ENCODE measurements around the gene SPSB2.
A peak's percentile ranks its signal among the peaks of the same experiment; 100 is the strongest.

Gene SPSB2

DNA sequence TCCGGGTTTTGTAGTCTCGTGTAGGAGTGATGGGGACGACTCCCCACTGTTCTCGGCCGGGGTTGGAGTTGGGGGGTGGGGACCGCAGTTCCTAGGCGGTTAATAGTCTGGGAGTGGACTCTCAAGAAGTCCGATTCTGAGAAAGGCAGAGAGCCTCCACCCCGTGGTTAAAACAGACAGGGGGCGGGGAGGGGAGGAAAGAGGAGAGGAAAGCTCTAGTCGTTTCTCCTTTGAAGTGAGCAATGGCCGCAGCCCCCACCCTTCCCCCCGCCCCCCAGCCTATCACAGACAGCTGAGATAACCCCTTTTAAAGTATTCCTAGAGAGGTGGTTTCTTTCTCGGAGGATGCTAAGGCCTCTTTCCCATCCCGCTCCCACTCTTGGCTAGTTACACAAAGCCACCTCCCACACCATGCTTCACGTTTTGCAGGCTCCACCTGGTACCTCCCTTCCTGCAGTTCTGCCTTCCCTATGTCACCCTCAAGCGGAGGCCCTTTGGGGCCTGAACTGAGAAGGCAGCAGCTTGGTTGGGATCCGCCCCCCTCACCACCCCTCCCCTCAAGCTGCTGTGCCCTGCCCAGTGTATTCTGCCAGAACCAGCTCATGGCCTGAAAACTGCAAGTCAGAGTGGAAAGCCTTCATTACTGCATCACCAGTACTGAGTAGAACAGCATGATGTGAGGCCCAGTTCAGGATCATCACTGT, 20.3 kb downstream of the SPSB2 start (continued):
- TF ChIP-seq IKZF3 (tag by site-specific recombination; IDR thresholded peaks at IDR 0.05) (no peak), ZNF223 (tag by site-specific recombination; IDR thresholded peaks at IDR 0.05) (no peak), GLI2 (tag by site-specific recombination; IDR thresholded peaks at IDR 0.05; ENCODE audit: borderline replicate concordance, low read depth) (no peak), ZBTB7A (tag by site-specific recombination; IDR thresholded peaks at IDR 0.05; ENCODE audit: low read depth) (no peak), HOXC10 (CRISPR knock-in tag; IDR thresholded peaks at IDR 0.05) (no peak), ZNF548 (tag by site-specific recombination; IDR thresholded peaks at IDR 0.05) (no peak), ZBTB20 (tag by site-specific recombination; IDR thresholded peaks at IDR 0.05) (peak; percentile 86), ZBTB8A (tag by site-specific recombination; IDR thresholded peaks at IDR 0.05) (no peak), GLIS2 (tag by site-specific recombination; IDR thresholded peaks at IDR 0.05) (0 out of 2 replicates have a peak, but pooled peaks have one; percentile 15), ZNF394 (tag by site-specific recombination; IDR thresholded peaks at IDR 0.05; ENCODE audit: borderline replicate concordance) (no peak), ZNF501 (tag by site-specific recombination; IDR thresholded peaks at IDR 0.05) (no peak), ZNF202 (tag by site-specific recombination; IDR thresholded peaks at IDR 0.05; ENCODE audit: borderline replicate concordance) (no peak), FEZF1 (tag by site-specific recombination; IDR thresholded peaks at IDR 0.05) (no peak; the same call in 1 of the 2 replicates)
- TF ChIP-seq, protein P1, sequence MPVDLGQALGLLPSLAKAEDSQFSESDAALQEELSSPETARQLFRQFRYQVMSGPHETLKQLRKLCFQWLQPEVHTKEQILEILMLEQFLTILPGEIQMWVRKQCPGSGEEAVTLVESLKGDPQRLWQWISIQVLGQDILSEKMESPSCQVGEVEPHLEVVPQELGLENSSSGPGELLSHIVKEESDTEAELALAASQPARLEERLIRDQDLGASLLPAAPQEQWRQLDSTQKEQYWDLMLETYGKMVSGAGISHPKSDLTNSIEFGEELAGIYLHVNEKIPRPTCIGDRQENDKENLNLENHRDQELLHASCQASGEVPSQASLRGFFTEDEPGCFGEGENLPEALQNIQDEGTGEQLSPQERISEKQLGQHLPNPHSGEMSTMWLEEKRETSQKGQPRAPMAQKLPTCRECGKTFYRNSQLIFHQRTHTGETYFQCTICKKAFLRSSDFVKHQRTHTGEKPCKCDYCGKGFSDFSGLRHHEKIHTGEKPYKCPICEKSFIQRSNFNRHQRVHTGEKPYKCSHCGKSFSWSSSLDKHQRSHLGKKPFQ (tag by site-specific recombination; IDR thresholded peaks at IDR 0.05): no peak
- TF ChIP-seq, protein P2, sequence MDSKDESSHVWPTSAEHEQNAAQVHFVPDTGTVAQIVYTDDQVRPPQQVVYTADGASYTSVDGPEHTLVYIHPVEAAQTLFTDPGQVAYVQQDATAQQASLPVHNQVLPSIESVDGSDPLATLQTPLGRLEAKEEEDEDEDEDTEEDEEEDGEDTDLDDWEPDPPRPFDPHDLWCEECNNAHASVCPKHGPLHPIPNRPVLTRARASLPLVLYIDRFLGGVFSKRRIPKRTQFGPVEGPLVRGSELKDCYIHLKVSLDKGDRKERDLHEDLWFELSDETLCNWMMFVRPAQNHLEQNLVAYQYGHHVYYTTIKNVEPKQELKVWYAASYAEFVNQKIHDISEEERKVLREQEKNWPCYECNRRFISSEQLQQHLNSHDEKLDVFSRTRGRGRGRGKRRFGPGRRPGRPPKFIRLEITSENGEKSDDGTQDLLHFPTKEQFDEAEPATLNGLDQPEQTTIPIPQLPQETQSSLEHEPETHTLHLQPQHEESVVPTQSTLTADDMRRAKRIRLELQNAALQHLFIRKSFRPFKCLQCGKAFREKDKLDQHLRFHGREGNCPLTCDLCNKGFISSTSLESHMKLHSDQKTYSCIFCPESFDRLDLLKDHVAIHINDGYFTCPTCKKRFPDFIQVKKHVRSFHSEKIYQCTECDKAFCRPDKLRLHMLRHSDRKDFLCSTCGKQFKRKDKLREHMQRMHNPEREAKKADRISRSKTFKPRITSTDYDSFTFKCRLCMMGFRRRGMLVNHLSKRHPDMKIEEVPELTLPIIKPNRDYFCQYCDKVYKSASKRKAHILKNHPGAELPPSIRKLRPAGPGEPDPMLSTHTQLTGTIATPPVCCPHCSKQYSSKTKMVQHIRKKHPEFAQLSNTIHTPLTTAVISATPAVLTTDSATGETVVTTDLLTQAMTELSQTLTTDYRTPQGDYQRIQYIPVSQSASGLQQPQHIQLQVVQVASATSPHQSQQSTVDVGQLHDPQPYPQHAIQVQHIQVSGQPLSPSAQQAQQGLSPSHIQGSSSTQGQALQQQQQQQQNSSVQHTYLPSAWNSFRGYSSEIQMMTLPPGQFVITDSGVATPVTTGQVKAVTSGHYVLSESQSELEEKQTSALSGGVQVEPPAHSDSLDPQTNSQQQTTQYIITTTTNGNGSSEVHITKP (tag by site-specific recombination; IDR thresholded peaks at IDR 0.05): peak; percentile 76
- TF ChIP-seq, protein P3, sequence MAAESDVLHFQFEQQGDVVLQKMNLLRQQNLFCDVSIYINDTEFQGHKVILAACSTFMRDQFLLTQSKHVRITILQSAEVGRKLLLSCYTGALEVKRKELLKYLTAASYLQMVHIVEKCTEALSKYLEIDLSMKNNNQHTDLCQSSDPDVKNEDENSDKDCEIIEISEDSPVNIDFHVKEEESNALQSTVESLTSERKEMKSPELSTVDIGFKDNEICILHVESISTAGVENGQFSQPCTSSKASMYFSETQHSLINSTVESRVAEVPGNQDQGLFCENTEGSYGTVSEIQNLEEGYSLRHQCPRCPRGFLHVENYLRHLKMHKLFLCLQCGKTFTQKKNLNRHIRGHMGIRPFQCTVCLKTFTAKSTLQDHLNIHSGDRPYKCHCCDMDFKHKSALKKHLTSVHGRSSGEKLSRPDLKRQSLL (tag by site-specific recombination; IDR thresholded peaks at IDR 0.05): no peak
- TF ChIP-seq, protein P4, sequence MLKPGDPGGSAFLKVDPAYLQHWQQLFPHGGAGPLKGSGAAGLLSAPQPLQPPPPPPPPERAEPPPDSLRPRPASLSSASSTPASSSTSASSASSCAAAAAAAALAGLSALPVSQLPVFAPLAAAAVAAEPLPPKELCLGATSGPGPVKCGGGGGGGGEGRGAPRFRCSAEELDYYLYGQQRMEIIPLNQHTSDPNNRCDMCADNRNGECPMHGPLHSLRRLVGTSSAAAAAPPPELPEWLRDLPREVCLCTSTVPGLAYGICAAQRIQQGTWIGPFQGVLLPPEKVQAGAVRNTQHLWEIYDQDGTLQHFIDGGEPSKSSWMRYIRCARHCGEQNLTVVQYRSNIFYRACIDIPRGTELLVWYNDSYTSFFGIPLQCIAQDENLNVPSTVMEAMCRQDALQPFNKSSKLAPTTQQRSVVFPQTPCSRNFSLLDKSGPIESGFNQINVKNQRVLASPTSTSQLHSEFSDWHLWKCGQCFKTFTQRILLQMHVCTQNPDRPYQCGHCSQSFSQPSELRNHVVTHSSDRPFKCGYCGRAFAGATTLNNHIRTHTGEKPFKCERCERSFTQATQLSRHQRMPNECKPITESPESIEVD (tag by site-specific recombination; IDR thresholded peaks at IDR 0.05): no peak
